Liver (tissue), 3 donors: ENCODE data around the gene GLI3.

Source experiments
- CTCF ChIP-seq: fragments of 150-350 bp; IDR thresholded peaks from 2 replicates; pipeline ENCODE4 v1.5.1; 2017; ENCODE audit warnings: improper control_type of control experiment, low read depth, low read length; ENCODE audit not compliant: missing input control
- FOXA1 ChIP-seq: IDR thresholded peaks from 2 replicates; pipeline ENCODE4 v1.6.1; 2016; ENCODE audit warnings: antibody characterized with exemption
- SP1 ChIP-seq: IDR thresholded peaks from 2 replicates; pipeline ENCODE4 v1.6.1; 2018; ENCODE audit warnings: antibody characterized with exemption, mild to moderate bottlenecking
- TAF1 ChIP-seq: conservative IDR thresholded peaks from 2 replicates; pipeline ENCODE4 v1.6.1; 2016; ENCODE audit warnings: antibody characterized with exemption, mild to moderate bottlenecking
- donor health status: healthy.
- donor health status: healthy.

- TF ChIP-seq CTCF (no peak), TAF1 (no peak), SP1 (no peak), FOXA1 (no peak)
Measured at GRCh38 chr7:42210779-42211178, 26.2 kb downstream of the GLI3 start.
